OCI-LY7 (cell line): ENCODE measurements around the gene ANAPC10. TPM values are rescaled to one million over a fixed set of nuclear protein-coding genes. Genes with fewer than 3 reads are reported as not detected.

Experiments
- BruUV-seq: library from RNA; stranded (reverse); fragments of 400-500 nt; replicated peaks from 2 replicates; lab custom pipeline; 2021; lab: Mats Ljungman, UMichigan
- CTCF ChIA-PET: fragments of 300-600 bp; sonication (Branson Sonifier 250); formaldehyde crosslinking; loops from one replicate; lab custom pipeline; 2022; ENCODE audit warnings: antibody characterized with exemption; ENCODE audit not compliant: unreplicated experiment; lab: Charles Lee
- POLR2A ChIA-PET: fragments of 300-600 bp; sonication (Branson Sonifier 250); formaldehyde crosslinking; loops from one replicate; lab custom pipeline; 2022; ENCODE audit warnings: antibody characterized with exemption; lab: Charles Lee
- DNase-seq: peaks from one replicate; pipeline ENCODE4 v3.0.0-alpha.2; 2015; ENCODE audit warnings: low spot score
- H2AFZ ChIP-seq: fragments of 200-600 bp; sonication (generic), shearing (Covaris generic); 2 replicates; pipeline ENCODE4 v1.6.1; 2014; ENCODE audit warnings: mild to moderate bottlenecking, antibody characterized with exemption, low read length, moderate library complexity
- H3K27ac ChIP-seq: fragments of 200-600 bp; sonication (generic); 2 replicates; pipeline ENCODE4 v1.5.1; 2014; ENCODE audit warnings: mixed run types, low read depth, mild to moderate bottlenecking, moderate library complexity, low read length, inconsistent platforms; ENCODE audit not compliant: poor library complexity, severe bottlenecking
- H3K36me3 ChIP-seq: fragments of 200-600 bp; sonication (generic); 2 replicates; pipeline ENCODE4 v1.6.1; 2014; ENCODE audit warnings: mild to moderate bottlenecking, antibody characterized with exemption, low read length, moderate library complexity, mixed read lengths; ENCODE audit not compliant: insufficient read depth
- H3K4me1 ChIP-seq: fragments of 200-600 bp; sonication (generic); 2 replicates; pipeline ENCODE4 v1.5.1; 2014; ENCODE audit warnings: mild to moderate bottlenecking, low read length; ENCODE audit not compliant: insufficient read depth, poor library complexity, severe bottlenecking
- H3K4me2 ChIP-seq: fragments of 200-600 bp; sonication (generic); 2 replicates; pipeline ENCODE4 v1.6.1; 2014; ENCODE audit warnings: mild to moderate bottlenecking, low read length
- H3K4me3 ChIP-seq: fragments of 200-600 bp; sonication (generic); 2 replicates; pipeline ENCODE4 v1.5.1; 2014; ENCODE audit warnings: mild to moderate bottlenecking, low read depth, low read length; ENCODE audit not compliant: poor library complexity, severe bottlenecking
- H3K79me2 ChIP-seq: fragments of 200-600 bp; sonication (generic); 2 replicates; pipeline ENCODE4 v1.6.1; 2016; ENCODE audit warnings: low read depth, mild to moderate bottlenecking, low read length, moderate library complexity, mixed read lengths; ENCODE audit not compliant: insufficient read depth
- H3K9me2 ChIP-seq: fragments of 200-600 bp; sonication (generic); 2 replicates; pipeline ENCODE4 v1.6.1; 2016; ENCODE audit warnings: mild to moderate bottlenecking, low read length, mixed read lengths; ENCODE audit not compliant: insufficient read depth
- H3K9me3 ChIP-seq: fragments of 200-600 bp; sonication (generic); 2 replicates; pipeline ENCODE4 v1.6.1; 2014; ENCODE audit warnings: mild to moderate bottlenecking, mixed run types, low read length, mixed read lengths
- H4K20me1 ChIP-seq: fragments of 200-600 bp; sonication (generic); 2 replicates; pipeline ENCODE4 v1.6.1; 2014; ENCODE audit warnings: mild to moderate bottlenecking, antibody characterized with exemption, low read length, moderate library complexity, mixed read lengths; ENCODE audit not compliant: insufficient read depth
- CTCF ChIP-seq: fragments of 200-600 bp; sonication (generic); conservative IDR thresholded peaks from 2 replicates; pipeline ENCODE4 v1.5.1; 2014; ENCODE audit warnings: mild to moderate bottlenecking, antibody characterized with exemption, low read length, moderate library complexity, mixed read lengths
- EZH2phosphoT487 ChIP-seq: fragments of 200-600 bp; sonication (generic); IDR thresholded peaks from 2 replicates; pipeline ENCODE4 v1.6.1; 2018; ENCODE audit warnings: low read depth, borderline replicate concordance, mild to moderate bottlenecking, mixed run types, antibody characterized with exemption, low read length, moderate library complexity, mixed read lengths
- intact Hi-C: fragments of 100-400 bp; cut with micrococcal nuclease; formaldehyde crosslinking; loops from one replicate; pipeline ENCODE4 v1.10.0; 2022; ENCODE audit not compliant: unreplicated experiment
- total RNA-seq, 2 experiments: library from RNA; depleted of rRNA in 1 of 2; stranded (reverse); fragments of >200 nt in 1 of 2; shearing (Covaris generic) in 1 of 2; gene quantifications; 2 replicates each; pipeline ENCODE4 v1.2.3, GENCODE V29; 2014 to 2022

The ANAPC10 gene
- total RNA-seq, 2 experiments from 2014 or later: 31.6 to 34.1 TPM

- ChIA-PET POLR2A (no interaction called here), CTCF (no interaction called here)
- H3K4me1 ChIP-seq: no peaks in the 10 kb centered on the region
Observed at GRCh38 chr4:144962300-144962699, 135.7 kb downstream of the ANAPC10 start.

DNA sequence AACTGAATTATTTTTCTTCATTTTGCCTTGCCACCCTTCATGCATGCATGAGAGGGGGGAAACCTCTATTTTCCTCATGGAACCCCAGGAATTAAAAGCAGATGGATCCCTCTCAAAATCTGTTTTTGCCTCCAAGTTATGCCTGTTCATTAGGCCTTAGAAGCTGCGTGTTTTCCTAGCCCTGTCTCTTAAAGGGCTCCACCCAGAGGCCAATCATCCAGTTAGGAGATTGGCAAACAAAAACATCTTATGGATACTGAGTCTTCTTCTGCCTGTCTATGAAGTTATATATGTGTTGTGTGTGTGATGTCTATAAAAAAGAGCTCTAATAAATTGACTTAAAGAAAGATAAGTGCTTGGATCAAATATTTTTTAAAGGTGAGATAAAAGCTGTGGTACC lies 142.9 kb downstream of the ANAPC10 start:
- no TSS peak for BruUV-seq
- POLR2A ChIA-PET: interaction anchor here (0.6 kb wide), 1 partner anchor 690 kb away, joined by 3 read pairs; no protein-coding TSS in a partner anchor
- Histone ChIP-seq H3K4me2 (no peak overlapping the region), H3K9me2 (no peaks in the 10 kb centered on the region), H3K27ac (no peak overlapping the region), H3K4me1 (no peaks in the 10 kb centered on the region), H3K36me3 (no peaks in the 10 kb centered on the region), H2AFZ (no peak overlapping the region), H3K9me3 (no peaks in the 10 kb centered on the region), H3K79me2 (no peaks in the 10 kb centered on the region), H3K4me3 (no peak overlapping the region), H4K20me1 (no peaks in the 10 kb centered on the region)
- TF ChIP-seq CTCF (peak; percentile 53), EZH2phosphoT487 (no peak)
- intact Hi-C loops: no loop called here
- DNase-seq: no peak
- CTCF ChIA-PET: no interaction called here

More at GRCh38 chr4:144962300-144962699, 135.7 kb downstream of the ANAPC10 start:
- no TSS peak for BruUV-seq
- no peaks in the 10 kb centered on the region for H4K20me1 ChIP-seq
- H3K4me2 ChIP-seq: no peak overlapping the region
- H3K36me3 ChIP-seq: no peaks in the 10 kb centered on the region
- intact Hi-C loops: no loop called here
- no peaks in the 10 kb centered on the region for H3K9me3 ChIP-seq
- no peak overlapping the region for H3K4me3 ChIP-seq
- H3K79me2 ChIP-seq: no peaks in the 10 kb centered on the region
- no peak overlapping the region for H3K27ac ChIP-seq
- H2AFZ ChIP-seq: no peak overlapping the region
- TF ChIP-seq EZH2phosphoT487 (no peak), CTCF (0 out of 2 replicates have a peak, but pooled peaks have one; percentile 12)
- no peaks in the 10 kb centered on the region for H3K9me2 ChIP-seq
- no peak for DNase-seq

- Histone ChIP-seq H3K9me2 (no peaks in the 10 kb centered on the region), H3K9me3 (no peaks in the 10 kb centered on the region), H3K4me3 (no peak overlapping the region), H3K79me2 (no peaks in the 10 kb centered on the region), H3K27ac (no peak overlapping the region), H3K4me1 (no peaks in the 10 kb centered on the region), H4K20me1 (no peaks in the 10 kb centered on the region), H3K36me3 (no peaks in the 10 kb centered on the region), H2AFZ (no peak overlapping the region), H3K4me2 (no peak overlapping the region)
- BruUV-seq: no TSS peak
- no peak for DNase-seq
- POLR2A ChIA-PET: interaction anchor here (0.6 kb wide), 1 partner anchor 689 kb away, joined by 3 read pairs; no protein-coding TSS in a partner anchor
- CTCF ChIA-PET: no interaction called here
- intact Hi-C loops: no loop called here
- TF ChIP-seq CTCF (no peak), EZH2phosphoT487 (no peak)
Observed at GRCh38 chr4:144954230-144954629, 143.8 kb downstream of the ANAPC10 start.
